GM06990 (cell line): ENCODE data around the gene VASP.

Experiments used
- DNase-seq: peaks from one replicate; pipeline ENCODE4 v3.0.0-alpha.2; 2011; ENCODE audit not compliant: insufficient read length; ENCODE audit errors: extremely low read depth
- H3K27me3 ChIP-seq: replicated peaks from 2 replicates; pipeline ENCODE4 v1.6.0; 2011; ENCODE audit warnings: low read length; ENCODE audit not compliant: control insufficient read depth, insufficient read depth
- H3K36me3 ChIP-seq: 2 replicates; pipeline ENCODE4 v1.5.1; 2011; ENCODE audit warnings: low read length; ENCODE audit not compliant: control insufficient read depth, insufficient read depth
- H3K4me3 ChIP-seq: replicated peaks from 2 replicates; pipeline ENCODE4 v1.5.1; 2011; ENCODE audit warnings: low read depth, mild to moderate bottlenecking, control low read depth, low read length
- CTCF ChIP-seq: IDR thresholded peaks from 2 replicates; pipeline ENCODE4 v1.5.1; 2011; ENCODE audit warnings: low read length, control low read depth, mild to moderate bottlenecking, inconsistent platforms; ENCODE audit not compliant: insufficient read depth, poor library complexity, severe bottlenecking

Gene VASP

DNA sequence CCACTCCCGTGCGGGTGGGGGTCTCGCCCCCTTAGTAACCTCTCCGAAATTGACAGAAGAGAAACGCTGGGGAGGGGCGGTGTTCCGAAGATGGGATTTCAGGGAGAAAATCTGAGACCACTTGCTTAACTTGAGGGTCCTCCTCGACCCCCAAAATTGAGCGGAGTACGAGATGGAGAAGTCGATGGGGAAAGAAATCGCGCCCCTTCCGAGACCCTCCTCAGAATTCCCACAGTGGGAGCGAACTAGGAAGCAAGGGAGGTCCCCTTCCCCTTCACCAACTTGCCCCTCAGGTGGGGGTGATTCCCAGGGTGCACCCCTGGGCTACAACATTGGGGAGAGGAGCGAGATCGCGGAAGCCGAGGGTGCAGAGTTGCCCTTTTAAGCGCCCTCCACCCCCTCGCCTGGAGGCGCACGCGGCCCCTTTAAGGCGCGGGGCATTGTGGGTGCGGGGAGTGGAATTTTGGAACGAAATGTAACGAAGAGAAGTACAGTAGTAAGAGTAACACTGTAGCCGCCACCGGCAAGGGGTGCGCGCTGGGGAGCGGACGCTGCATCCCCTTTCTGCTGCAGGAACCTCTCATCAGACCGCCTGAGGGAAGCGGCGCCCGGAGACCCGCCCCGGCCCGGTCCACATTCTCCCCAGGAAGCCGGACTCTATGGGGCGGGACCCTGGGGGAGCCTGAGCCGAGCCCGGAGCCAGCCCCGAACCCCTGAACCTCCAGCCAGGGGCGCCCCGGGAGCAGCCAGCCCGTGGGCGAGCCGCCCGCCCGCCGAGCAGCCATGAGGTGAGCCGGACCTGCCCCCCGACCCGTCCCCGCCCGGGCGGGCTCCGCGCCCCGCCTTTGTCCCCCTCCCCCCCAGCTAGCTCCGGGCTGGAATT, at the start of gene VASP:
Gene VASP, plus strand, starts transcription at position 491 of the 883 bp plus-strand sequence. Its CDS starts 293 bp downstream, at position 784.
- peak within 1 kb of the TSS; percentile 79 for H3K4me3 ChIP-seq
- DNase-seq = peak; percentile 93
- H3K36me3 ChIP-seq = peaks cover 1% of the 10 kb centered on the region; the same call in 1 of the 2 replicates
- no peak for TF ChIP-seq CTCF
- H3K27me3 ChIP-seq = no peaks in the 10 kb centered on the region

GRCh38 chr19:45457776-45458175, 49.5 kb upstream of the VASP start:
- DNase-seq = no peak
- H3K27me3 ChIP-seq = no peaks in the 10 kb centered on the region
- no peak overlapping the region for H3K4me3 ChIP-seq
- no peak for TF ChIP-seq CTCF
- H3K36me3 ChIP-seq = no peaks in the 10 kb centered on the region

GRCh38 chr19:45460807-45461347, 46.4 kb upstream of the VASP start:
- TF ChIP-seq CTCF = no peak
- Histone ChIP-seq H3K4me3 (no peak overlapping the region), H3K36me3 (no peaks in the 10 kb centered on the region), H3K27me3 (no peaks in the 10 kb centered on the region)
- DNase-seq = no peak

DNA sequence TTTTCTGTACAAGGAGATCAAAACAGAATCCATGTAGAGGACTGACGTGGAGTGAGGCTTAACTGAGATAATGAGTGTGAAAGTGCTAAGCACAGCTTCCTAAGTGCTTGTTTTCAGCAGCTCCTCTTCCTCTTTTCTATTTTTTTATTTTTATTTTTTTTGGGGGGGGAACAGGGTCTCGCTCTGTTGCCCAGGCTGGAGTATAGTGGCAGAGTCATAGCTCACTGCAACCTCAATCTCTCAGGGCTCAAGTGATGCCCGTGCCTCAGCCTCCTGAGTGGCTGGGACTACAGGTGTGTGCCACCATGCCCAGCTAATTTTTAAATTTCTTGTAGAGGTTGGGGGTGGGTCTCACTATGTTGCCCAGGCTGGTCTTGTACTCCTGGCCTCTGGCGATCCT, 45.1 kb upstream of the VASP start:
- DNase-seq = no peak
- Histone ChIP-seq H3K27me3 (no peaks in the 10 kb centered on the region), H3K36me3 (no peaks in the 10 kb centered on the region), H3K4me3 (no peak overlapping the region)
- no peak for TF ChIP-seq CTCF

DNA sequence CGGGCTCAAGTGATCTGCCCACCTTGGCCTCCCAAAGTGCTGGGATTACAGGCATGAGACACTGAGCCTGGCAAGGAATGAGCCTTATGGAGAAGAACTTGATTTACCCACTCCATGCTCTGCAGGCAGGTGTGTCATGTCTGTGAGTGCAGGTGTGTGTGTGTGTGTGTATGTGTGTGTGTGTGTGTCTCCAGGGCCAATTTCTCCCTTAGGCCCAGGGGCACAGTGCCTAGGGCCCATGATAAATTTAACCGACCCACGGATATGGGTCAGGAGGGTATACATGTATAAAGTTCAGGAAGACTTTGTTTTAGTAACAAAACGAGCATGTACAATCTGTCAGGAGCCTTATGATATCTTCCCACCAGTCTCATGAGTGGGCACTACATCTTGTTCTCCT, 44.0 kb upstream of the VASP start:
- TF ChIP-seq CTCF = no peak
- H3K4me3 ChIP-seq = no peak overlapping the region
- H3K27me3 ChIP-seq = no peaks in the 10 kb centered on the region
- H3K36me3 ChIP-seq = no peaks in the 10 kb centered on the region
- no peak for DNase-seq
